Stomach (tissue), 9 donors: ENCODE data around the gene PHACTR4. TPM values are rescaled to one million over a fixed set of nuclear protein-coding genes. Genes with fewer than 3 reads are reported as not detected.

Experiments
- DNase-seq, 2 donors: peaks; one replicate each; pipeline versions ENCODE4 v3.0.0 to v3.0.0-alpha.2; 2013 to 2019
- H3K27ac ChIP-seq, 5 donors: fragments of 200-600 bp in 4 of 5; sonication (generic) in 4 of 5; one replicate each; pipeline ENCODE4 v1.5.1; 2013 to 2019; ENCODE audit warnings: mild to moderate bottlenecking in 1 of 5, moderate library complexity in 1 of 5
- H3K27me3 ChIP-seq, 3 donors: fragments of 200-600 bp; sonication (generic); one replicate each; pipeline ENCODE4 v1.5.1; 2017 to 2019; ENCODE audit warnings: mixed run types in 1 of 3
- H3K36me3 ChIP-seq, 4 donors: fragments of 200-600 bp; sonication (generic); 1 replicate in 3 of 4; 2 replicates in 1 of 4; pipeline ENCODE4 v1.5.1; 2016 to 2019
- H3K4me1 ChIP-seq, 4 donors: fragments of 200-600 bp; sonication (generic); one replicate each; pipeline ENCODE4 v1.5.1; 2016 to 2019
- H3K4me3 ChIP-seq, 4 donors: fragments of 200-600 bp; sonication (generic) in 3 of 4; one replicate each; pipeline ENCODE4 v1.5.1; 2016 to 2019; ENCODE audit warnings: mild to moderate bottlenecking in 1 of 4
- H3K9me3 ChIP-seq, 4 donors: fragments of 200-600 bp; sonication (generic); one replicate each; pipeline ENCODE4 v1.5.1; 2016 to 2019
- EP300 ChIP-seq: sonication (generic); formaldehyde crosslinking; IDR thresholded peaks from one replicate; pipeline ENCODE4 v1.6.1; 2017; ENCODE audit warnings: antibody characterized with exemption
- POLR2A ChIP-seq, 4 donors: fragments of 450-650 bp; IDR thresholded peaks; one replicate each; pipeline ENCODE4 v1.6.1; 2016; ENCODE audit warnings: antibody characterized with exemption in 4 of 4, control low read depth in 2 of 4, mild to moderate bottlenecking in 1 of 4, moderate library complexity in 1 of 4
- POLR2AphosphoS5 ChIP-seq, 3 donors: sonication (generic); formaldehyde crosslinking; IDR thresholded peaks; one replicate each; pipeline ENCODE4 v1.6.1; 2016; ENCODE audit warnings: antibody characterized with exemption in 3 of 3
- WGBS, 5 donors: extraction: QIAGEN DNeasy Blood & Tissue Kit in 3 of 5; methylation state at CpG; one replicate each; pipeline versions ENCODE4 v1.1.5 to v1.1.7; 2013 to 2018; 5-methylcytosine and 5-hydroxymethylcytosine counted together
- intact Hi-C: fragments of 100-400 bp; cut with DNase I; formaldehyde crosslinking; loops from one replicate; pipeline ENCODE4 v1.15.1; 2023; ENCODE audit warnings: low total_unique reads
- polyA plus RNA-seq, 3 donors: library from polyadenylated mRNA; stranded (reverse); fragments of 200-250 nt; gene quantifications; one replicate each; pipeline ENCODE4 v1.2.3, GENCODE V29; 2013
- total RNA-seq, 5 donors: library from RNA; depleted of rRNA; stranded (reverse); fragments of >200 nt; gene quantifications; one replicate each; pipeline versions ENCODE4 v1.1.0 to v1.2.3, GENCODE V29; 2014 to 2016
- TF ChIP-seq, protein P1 (sequence below), 7 experiments: fragments of 450-650 bp in 4 of 7; fragments of 200-600 bp in 3 of 7; sonication (generic) in 3 of 7; IDR thresholded peaks; one replicate each; pipeline ENCODE4 v1.5.1; 2016 to 2019; ENCODE audit warnings: antibody characterized with exemption in 7 of 7, control low read depth in 2 of 7, mild to moderate bottlenecking in 1 of 7
- donor health status: healthy with polysubstance abuse.
- donor health status: Bipolar disorder and iron deficiency.
- donor health status: healthy.

Gene PHACTR4
- total and polyA plus RNA-seq, 8 donors: 14.1 to 40.0 (median 21.3) TPM

DNA sequence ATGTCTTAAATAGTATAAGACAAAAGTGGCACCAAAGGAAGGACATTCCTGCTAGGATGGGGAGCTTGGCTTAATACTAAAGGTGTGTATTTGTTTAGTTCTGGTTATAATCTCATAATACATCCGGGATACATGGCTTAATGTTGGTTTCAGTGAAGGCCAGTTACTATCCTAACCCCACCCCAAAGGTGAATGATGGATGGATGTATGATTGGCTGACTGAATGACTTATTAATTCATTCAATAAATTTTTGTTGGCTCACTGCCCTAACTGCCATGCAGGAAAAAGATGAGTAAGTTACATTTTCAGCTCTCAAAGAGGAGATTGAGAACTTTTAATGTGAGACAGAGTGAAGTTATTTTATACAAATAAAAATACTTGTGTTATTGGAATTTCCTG is 52.2 kb downstream of the PHACTR4 start:
- intact Hi-C loops: no loop called here
- H3K9me3 ChIP-seq: no peaks in the 10 kb centered on the region
- TF ChIP-seq, protein P1, sequence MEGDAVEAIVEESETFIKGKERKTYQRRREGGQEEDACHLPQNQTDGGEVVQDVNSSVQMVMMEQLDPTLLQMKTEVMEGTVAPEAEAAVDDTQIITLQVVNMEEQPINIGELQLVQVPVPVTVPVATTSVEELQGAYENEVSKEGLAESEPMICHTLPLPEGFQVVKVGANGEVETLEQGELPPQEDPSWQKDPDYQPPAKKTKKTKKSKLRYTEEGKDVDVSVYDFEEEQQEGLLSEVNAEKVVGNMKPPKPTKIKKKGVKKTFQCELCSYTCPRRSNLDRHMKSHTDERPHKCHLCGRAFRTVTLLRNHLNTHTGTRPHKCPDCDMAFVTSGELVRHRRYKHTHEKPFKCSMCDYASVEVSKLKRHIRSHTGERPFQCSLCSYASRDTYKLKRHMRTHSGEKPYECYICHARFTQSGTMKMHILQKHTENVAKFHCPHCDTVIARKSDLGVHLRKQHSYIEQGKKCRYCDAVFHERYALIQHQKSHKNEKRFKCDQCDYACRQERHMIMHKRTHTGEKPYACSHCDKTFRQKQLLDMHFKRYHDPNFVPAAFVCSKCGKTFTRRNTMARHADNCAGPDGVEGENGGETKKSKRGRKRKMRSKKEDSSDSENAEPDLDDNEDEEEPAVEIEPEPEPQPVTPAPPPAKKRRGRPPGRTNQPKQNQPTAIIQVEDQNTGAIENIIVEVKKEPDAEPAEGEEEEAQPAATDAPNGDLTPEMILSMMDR (IDR thresholded peaks at IDR 0.05): no peak
- TF ChIP-seq EP300 (no peak), POLR2AphosphoS5 (IDR thresholded peaks at IDR 0.05) (no peak)
- peaks cover 0 to 13% (median 10%) of the 10 kb centered on the region in 4 donors for H3K36me3 ChIP-seq
- peaks cover 0 to 16% (median 13%) of the 10 kb centered on the region in 4 donors for H3K4me1 ChIP-seq
- no peak for DNase-seq
- H3K27ac ChIP-seq: no peak overlapping the region
- H3K27me3 ChIP-seq: no peaks in the 10 kb centered on the region
- 40 to 64% (median 44%) methylated on average over 1 of the region's 1 CpG for WGBS, 5 donors
- H3K4me3 ChIP-seq: no peak overlapping the region

DNA sequence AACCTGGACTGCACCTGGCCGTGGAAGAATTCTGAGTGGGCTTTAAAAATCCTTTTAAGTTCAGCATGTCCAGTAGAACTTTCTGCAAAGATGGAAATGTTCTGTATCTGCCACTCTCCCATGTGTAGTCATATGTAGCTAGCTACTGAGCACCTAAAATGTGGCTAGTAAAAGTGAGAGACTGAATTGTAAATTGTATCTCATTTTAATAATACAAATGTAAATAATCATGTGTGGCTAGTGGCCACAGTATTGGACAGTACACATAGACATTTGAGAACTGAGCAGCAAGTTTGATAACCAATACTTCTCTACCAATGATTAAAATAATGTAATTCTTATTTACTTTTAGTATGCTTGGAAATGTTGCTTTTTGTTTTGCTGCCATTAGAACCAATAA is 57.3 kb downstream of the PHACTR4 start:
- 94 to 100% (median 97%) methylated on average over 1 of the region's 1 CpG for WGBS, 5 donors
- intact Hi-C loops: no loop called here
- H3K27ac ChIP-seq: no peak overlapping the region
- H3K4me1 ChIP-seq: no peaks in the 10 kb centered on the region
- no peak for DNase-seq
- TF ChIP-seq, protein P1 (IDR thresholded peaks at IDR 0.05): no peak
- TF ChIP-seq EP300 (no peak), POLR2AphosphoS5 (IDR thresholded peaks at IDR 0.05) (no peak), POLR2A (IDR thresholded peaks at IDR 0.05) (no peak)
- H3K27me3 ChIP-seq: no peaks in the 10 kb centered on the region
- H3K9me3 ChIP-seq: no peaks in the 10 kb centered on the region
- no peak overlapping the region for H3K4me3 ChIP-seq
- peaks cover 0 to 21% (median 14%) of the 10 kb centered on the region in 4 donors for H3K36me3 ChIP-seq

DNA sequence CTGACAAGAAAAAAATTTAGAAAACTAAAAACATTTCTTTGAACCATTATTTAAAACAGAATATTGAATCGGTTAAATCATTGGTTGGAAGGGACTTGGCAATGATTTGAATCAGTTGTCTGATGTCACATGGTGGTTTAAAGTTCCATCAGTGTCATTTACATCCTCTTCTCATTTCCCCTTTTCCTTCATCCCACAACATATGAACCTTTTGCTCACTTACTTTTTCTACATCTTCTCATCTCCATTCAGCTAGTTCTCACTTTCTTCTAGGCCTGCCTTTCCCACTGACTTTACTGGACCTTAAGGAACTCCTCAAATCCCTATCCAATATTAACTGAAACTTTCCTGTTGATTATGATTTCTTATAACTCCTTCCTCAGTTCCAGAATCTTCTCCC is 58.5 kb downstream of the PHACTR4 start:
- 78 to 97% (median 90%) methylated on average over 1 of the region's 1 CpG for WGBS, 5 donors
- intact Hi-C loops: no loop called here

DNA sequence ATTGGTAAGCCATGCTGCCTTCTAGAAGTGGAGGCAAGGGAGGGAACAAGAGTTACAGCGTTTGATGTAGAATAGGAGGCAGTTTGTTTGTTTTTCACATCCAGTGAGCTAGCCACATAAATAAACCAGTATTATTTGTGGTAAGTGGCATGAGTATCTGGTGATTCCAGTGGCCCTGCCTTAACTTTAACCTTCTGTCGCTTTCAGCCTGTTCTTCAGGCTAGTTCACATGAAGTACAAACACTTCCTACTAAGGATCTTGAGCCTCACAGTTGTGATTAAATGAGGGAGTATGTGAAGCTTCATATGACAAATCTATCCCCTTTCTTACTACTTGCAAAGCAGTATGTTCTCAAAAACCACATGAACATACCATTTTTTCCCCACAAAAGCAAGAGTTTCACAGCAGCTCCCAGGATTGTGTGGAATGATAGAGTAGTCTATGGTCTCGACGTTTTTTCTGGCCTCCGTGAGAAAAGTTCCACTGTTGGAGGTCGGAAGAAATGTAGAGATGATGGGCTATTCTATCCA is 59.5 kb downstream of the PHACTR4 start:
- H3K27ac ChIP-seq: no peak overlapping the region
- TF ChIP-seq POLR2A (IDR thresholded peaks at IDR 0.05) (no peak), EP300 (no peak), POLR2AphosphoS5 (IDR thresholded peaks at IDR 0.05) (no peak)
- TF ChIP-seq, protein P1 (IDR thresholded peaks at IDR 0.05): no peak
- H3K4me1 ChIP-seq: peaks cover 0 to 16% (median 2%) of the 10 kb centered on the region in 4 donors
- 71 to 85% (median 79%) methylated on average over 6 of the region's 6 CpGs for WGBS, 5 donors
- peaks cover 0 to 20% (median 14%) of the 10 kb centered on the region in 4 donors for H3K36me3 ChIP-seq
- H3K9me3 ChIP-seq: no peaks in the 10 kb centered on the region
- H3K27me3 ChIP-seq: no peaks in the 10 kb centered on the region
- no peak for DNase-seq
- intact Hi-C loops: no loop called here
- no peak overlapping the region for H3K4me3 ChIP-seq

More for the DNA sequence above, 58.5 kb downstream of the PHACTR4 start:
- TF ChIP-seq POLR2A (IDR thresholded peaks at IDR 0.05) (no peak), EP300 (no peak), POLR2AphosphoS5 (IDR thresholded peaks at IDR 0.05) (no peak)
- TF ChIP-seq, protein P1 (IDR thresholded peaks at IDR 0.05): no peak
- Histone ChIP-seq H3K27me3 (no peaks in the 10 kb centered on the region), H3K4me3 (no peak overlapping the region), H3K4me1 (peaks cover 0 to 6% (median 0%) of the 10 kb centered on the region in 4 donors), H3K27ac (no peak overlapping the region), H3K36me3 (peaks cover 0 to 21% (median 14%) of the 10 kb centered on the region in 4 donors), H3K9me3 (no peaks in the 10 kb centered on the region)
- no peak for DNase-seq
